Stimulated activated CD8-positive, alpha-beta memory T cell treated with anti-CD3 and anti-CD28 coated beads, Interleukin-15, amount 100 ng/mL, for 1 hour (primary cell): ENCODE data around the gene ARHGEF7.
"Not testable (repeated sequence)": the region's sequence is repeated elsewhere in the genome, so short reads cannot be mapped to it uniquely, and the experiment has no call there.

Source experiments
- DNase-seq: peaks from one replicate; pipeline ENCODE4 v3.0.0-alpha.2; 2020; ENCODE audit warnings: low read depth

Gene ARHGEF7

GRCh38 chr13:111115061-111115964 lies at the start of gene ARHGEF7:
Gene ARHGEF7 (plus strand): TSS chr13:111115310. CDS start chr13:111115527, 217 bp downstream.
- no peak for DNase-seq

GRCh38 chr13:111065698-111066097 lies 49.4 kb upstream of the ARHGEF7 start:
- DNase-seq: no peak

DNA sequence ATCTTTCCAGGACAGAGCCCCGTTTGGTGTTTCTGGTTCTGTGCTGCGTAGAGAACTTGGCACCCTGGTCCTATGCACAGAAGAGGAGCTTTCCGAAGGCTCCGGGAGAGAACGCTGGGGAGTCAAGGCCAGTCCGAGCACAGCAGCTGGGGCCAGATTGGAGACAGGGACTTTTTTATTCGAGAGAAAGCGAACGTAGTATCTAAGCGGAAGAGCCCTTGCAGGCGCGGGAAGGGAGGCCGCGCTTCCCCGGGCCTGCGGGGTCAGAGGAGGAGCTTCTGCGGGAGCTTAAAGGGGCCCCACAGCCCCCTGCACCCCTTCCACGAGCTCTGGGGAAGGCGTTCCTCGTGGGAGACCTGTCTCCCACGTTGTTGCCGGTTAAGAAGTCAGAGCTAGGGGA lies 48.6 kb upstream of the ARHGEF7 start:
- DNase-seq: no peak

- no peak for DNase-seq
Observed at GRCh38 chr13:111068009-111068350, 47.1 kb upstream of the ARHGEF7 start.

DNA sequence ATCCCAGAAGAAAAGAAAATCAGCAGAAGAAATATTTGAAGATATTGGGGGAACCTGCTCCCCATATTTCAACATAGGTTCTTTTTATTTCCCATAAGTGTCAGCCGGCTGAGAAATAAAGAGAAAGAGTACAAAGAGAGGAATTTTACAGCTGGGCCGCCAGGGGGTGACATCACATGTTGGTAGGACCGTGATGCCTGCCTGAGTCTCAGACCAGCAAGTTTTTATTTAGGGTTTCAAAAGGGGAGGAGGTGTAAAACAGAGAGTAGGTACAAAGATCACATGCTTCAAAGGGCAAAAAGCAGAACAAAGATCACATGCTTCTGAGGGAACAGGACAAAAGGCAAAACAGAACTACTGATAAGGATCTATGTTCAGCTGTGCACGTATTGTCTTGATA lies 44.0 kb upstream of the ARHGEF7 start:
- DNase-seq: not testable (repeated sequence)

GRCh38 chr13:111071526-111071925 lies 43.6 kb upstream of the ARHGEF7 start:
- not testable (repeated sequence) for DNase-seq

DNA sequence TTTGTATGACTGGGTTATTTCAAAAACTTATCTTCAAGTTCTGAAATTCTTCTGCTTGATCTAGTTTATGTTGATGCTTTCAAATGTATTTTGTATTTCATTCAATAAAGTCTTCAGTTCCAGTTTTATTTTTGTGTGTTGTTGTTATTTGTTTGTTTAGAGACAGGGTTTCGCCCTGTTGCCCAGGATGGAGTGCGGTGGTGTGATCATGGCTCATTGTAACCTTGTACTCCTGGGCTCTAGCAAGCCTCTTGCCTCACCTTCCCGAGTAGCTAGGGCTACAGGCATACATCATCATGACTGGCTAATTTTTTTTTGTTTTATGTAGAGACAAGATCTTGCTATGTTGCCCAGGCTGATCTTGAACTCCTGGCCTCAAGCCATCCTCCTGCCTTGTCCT lies 40.3 kb upstream of the ARHGEF7 start:
- no peak for DNase-seq

GRCh38 chr13:111076155-111077013 lies 38.7 kb upstream of the ARHGEF7 start:
- DNase-seq: no peak

GRCh38 chr13:111079375-111079774 lies 35.7 kb upstream of the ARHGEF7 start:
- DNase-seq: no peak

DNA sequence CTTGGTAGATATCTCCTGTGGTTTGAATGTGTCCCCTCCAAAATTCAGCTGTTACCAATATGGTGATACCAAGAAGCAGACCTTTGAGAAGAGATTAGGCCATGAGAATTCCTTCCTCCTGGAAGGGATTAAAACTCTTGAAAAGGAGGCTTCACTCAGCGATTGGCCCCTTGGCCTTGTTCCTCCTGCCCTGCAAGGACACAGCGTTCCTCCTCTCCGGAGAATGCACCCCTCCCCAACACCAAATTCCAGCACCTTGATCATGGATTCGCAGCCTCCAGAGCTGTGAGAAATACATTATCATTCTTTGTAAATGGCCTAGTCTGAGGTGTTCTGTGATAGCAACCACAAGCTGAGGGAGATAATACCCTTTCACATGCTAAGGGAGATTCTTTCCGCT lies 34.5 kb upstream of the ARHGEF7 start:
- DNase-seq: no peak

- DNase-seq: no peak
Observed at GRCh38 chr13:111082240-111082639, 32.9 kb upstream of the ARHGEF7 start.

GRCh38 chr13:111082769-111083168 lies 32.3 kb upstream of the ARHGEF7 start:
- not testable (repeated sequence) for DNase-seq

GRCh38 chr13:111083693-111084092 lies 31.4 kb upstream of the ARHGEF7 start:
- DNase-seq: not testable (repeated sequence)

- no peak for DNase-seq
Observed at GRCh38 chr13:111090169-111090568, 24.9 kb upstream of the ARHGEF7 start.

DNA sequence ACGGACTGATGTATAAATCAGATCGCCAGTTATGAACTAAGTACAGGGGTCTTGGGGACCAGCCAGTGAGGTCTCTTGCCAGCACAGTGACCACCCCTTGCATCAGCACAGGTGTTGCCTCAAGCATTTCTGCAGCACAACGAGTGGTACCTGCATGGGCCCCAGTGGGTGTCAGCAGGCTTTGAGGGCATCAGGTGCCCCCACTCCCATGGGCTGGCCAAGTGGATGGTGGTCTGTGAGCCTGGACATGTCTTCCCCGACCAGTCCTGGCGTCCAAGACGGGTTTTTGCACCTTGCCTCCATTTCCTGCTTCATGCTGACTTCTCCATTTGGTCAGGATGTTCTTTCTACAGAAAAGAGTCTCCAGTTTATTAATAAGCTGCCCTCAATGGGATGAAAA lies 22.4 kb upstream of the ARHGEF7 start:
- no peak for DNase-seq

DNA sequence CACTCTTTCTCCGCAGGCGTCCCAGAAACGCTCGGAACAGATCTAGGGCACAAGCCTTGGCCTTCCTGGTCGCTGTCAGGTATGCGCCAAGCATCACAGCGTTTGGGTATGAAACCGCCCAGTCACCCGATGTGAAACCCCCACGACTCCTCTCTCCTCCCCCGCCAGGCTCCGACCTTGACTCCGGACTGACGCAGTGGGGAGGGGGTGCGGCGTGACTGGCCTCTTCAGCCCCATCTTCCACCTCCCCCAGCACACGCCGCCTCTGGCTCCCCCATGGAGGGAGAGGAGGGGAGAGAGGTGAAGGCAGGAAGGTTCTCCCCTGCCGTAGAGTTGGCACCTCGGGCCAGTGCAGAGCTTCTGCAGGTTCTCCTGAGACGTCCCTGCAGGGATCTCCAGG lies 22.0 kb upstream of the ARHGEF7 start:
- DNase-seq: no peak

- no peak for DNase-seq
Observed at GRCh38 chr13:111093634-111094033, 21.5 kb upstream of the ARHGEF7 start.

- no peak for DNase-seq
Observed at GRCh38 chr13:111095031-111095840, 19.9 kb upstream of the ARHGEF7 start.

DNA sequence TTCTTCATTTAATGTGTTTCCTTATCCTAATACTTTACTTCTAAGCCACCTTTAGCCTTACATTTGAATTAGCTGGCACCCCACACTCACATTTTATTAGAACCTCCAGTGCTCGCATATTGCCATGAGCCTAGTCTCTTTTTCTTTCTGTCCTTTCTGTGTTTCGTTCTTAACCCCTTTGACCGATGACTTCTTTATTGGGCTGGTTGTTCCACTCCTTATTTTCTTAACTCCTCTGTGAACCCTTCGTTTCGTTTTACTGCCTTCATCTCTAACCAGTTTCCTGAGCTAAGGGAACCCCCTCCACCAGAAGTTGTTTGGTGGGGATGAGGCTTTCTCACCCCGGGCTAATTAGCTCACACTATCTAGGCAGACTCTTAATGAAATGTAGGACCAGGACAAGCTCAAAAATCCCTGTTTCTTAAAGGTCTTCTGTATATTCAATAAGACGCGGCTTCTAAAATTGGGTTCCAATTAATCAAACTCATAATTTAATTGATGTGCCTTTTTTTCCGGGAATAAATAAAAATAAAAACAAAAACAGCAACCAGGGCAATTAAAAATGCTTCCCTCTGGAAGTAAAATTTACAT lies 19.1 kb upstream of the ARHGEF7 start:
- no peak for DNase-seq

DNA sequence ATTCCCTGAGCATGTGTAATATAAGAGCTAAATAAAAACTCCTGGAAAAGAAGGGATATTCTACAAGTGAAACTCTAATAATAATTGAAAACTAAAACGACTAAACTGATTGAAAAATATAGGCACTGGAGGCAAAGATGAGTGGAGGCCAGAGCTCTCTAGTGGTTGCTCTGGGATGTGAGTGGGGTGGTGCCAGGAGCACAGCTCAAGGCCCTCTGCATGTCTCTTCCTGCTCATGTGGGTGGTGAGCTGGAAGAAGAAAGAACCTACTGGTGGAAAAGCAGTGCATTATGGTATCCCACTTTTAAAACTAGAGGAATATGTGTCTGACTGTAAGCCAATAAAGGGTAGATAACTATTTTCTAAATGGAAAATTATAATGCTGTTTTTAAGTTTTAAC lies 15.8 kb upstream of the ARHGEF7 start:
- no peak for DNase-seq

GRCh38 chr13:111110054-111110453 lies 5.1 kb upstream of the ARHGEF7 start:
- no peak for DNase-seq
